Cardiac muscle cell (in vitro differentiated cells and primary cell): ENCODE data around the gene KISS1R. TPM values are rescaled to one million over a fixed set of nuclear protein-coding genes. Genes with fewer than 3 reads are reported as not detected.
"Not testable (repeated sequence)": the region's sequence is repeated elsewhere in the genome, so short reads cannot be mapped to it uniquely, and the experiment has no call there.

Experiments
- DNase-seq, 2 donors: peaks; one replicate each; pipeline versions ENCODE4 v3.0.0 to v3.0.0-alpha.2; 2010 to 2017; ENCODE audit warnings: low read depth in 1 of 2, low spot score in 1 of 2
- H3K27ac ChIP-seq: fragments of 200-600 bp; sonication (generic); 2 replicates; pipeline ENCODE4 v1.5.1; 2016
- H3K27me3 ChIP-seq: fragments of 200-600 bp; sonication (generic); 2 replicates; pipeline ENCODE4 v1.6.0; 2016; ENCODE audit warnings: control low read depth
- H3K36me3 ChIP-seq: fragments of 200-600 bp; sonication (generic); 2 replicates; pipeline ENCODE4 v1.5.1; 2016; ENCODE audit warnings: control low read depth
- H3K4me1 ChIP-seq: fragments of 200-600 bp; sonication (generic); 2 replicates; pipeline ENCODE4 v1.8.1; 2017; ENCODE audit warnings: low read depth, mild to moderate bottlenecking, mixed run types
- H3K4me3 ChIP-seq: fragments of 200-600 bp; sonication (generic); 2 replicates; pipeline ENCODE4 v1.5.1; 2016; ENCODE audit warnings: mild to moderate bottlenecking
- H3K9me3 ChIP-seq: fragments of 200-600 bp; sonication (generic); 2 replicates; pipeline ENCODE4 v1.5.1; 2017; ENCODE audit warnings: low read depth, mild to moderate bottlenecking, control low read depth
- CTCF ChIP-seq: IDR thresholded peaks from 2 replicates; pipeline ENCODE4 v1.5.1; 2012; ENCODE audit warnings: low read depth, mild to moderate bottlenecking, low read length
- polyA plus RNA-seq: library from polyadenylated mRNA; unstranded; fragments of >200 nt; fragmentation: Nextera tagmentation; extraction: Ambion mirVana; gene quantifications from 2 replicates; pipeline ENCODE4 v1.2.1, GENCODE V29; 2016
- total RNA-seq: library from RNA; depleted of rRNA; stranded (reverse); fragments of >200 nt; gene quantifications from 2 replicates; pipeline ENCODE4 v1.2.3, GENCODE V29; 2016

KISS1R gene
- total and polyA plus RNA-seq, 2 experiments from 2014 or later: 1.2 to 3.2 TPM

GRCh38 chr19:890831-891230, 26.3 kb upstream of the KISS1R start:
- no peak overlapping the region for H3K4me3 ChIP-seq
- H3K27me3 ChIP-seq: no peaks in the 10 kb centered on the region
- no peak for TF ChIP-seq CTCF
- no peaks in the 10 kb centered on the region for H3K4me1 ChIP-seq
- H3K27ac ChIP-seq: no peak overlapping the region
- DNase-seq: no peak
- no peaks in the 10 kb centered on the region for H3K36me3 ChIP-seq
- H3K9me3 ChIP-seq: no peaks in the 10 kb centered on the region

- not testable (repeated sequence) for H3K9me3 ChIP-seq, DNase-seq, H3K27me3 ChIP-seq, H3K4me1 ChIP-seq, H3K36me3 ChIP-seq
- H3K27ac ChIP-seq: peak overlapping the region; percentile 23
- peak overlapping the region; percentile 79 for H3K4me3 ChIP-seq
Observed at GRCh38 chr19:891421-892200, 25.5 kb upstream of the KISS1R start.

- DNase-seq: no peak
- Histone ChIP-seq H3K9me3 (no peaks in the 10 kb centered on the region), H3K27me3 (no peaks in the 10 kb centered on the region), H3K27ac (peak overlapping the region; percentile 98), H3K4me1 (no peaks in the 10 kb centered on the region), H3K36me3 (no peaks in the 10 kb centered on the region), H3K4me3 (peak overlapping the region; percentile 79)
- no peak for TF ChIP-seq CTCF
Observed at GRCh38 chr19:892243-892893, 24.8 kb upstream of the KISS1R start.

- H3K4me1 ChIP-seq: no peaks in the 10 kb centered on the region
- peak within 1 kb of the TSS; percentile 98 for H3K27ac ChIP-seq
- no peaks in the 10 kb centered on the region for H3K36me3 ChIP-seq
- no peak for TF ChIP-seq CTCF
- no peaks in the 10 kb centered on the region for H3K27me3 ChIP-seq
- peak within 1 kb of the TSS; percentile 79 for H3K4me3 ChIP-seq
- H3K9me3 ChIP-seq: no peaks in the 10 kb centered on the region
- DNase-seq: peak; percentile 95 to 96
Observed at GRCh38 chr19:892894-893689, 24.0 kb upstream of the KISS1R start, which contains the start of the genes MED16 and RNU6-9. Gene MED16 (minus strand): TSS chr19:893187. CDS start chr19:891131, 2,056 bp downstream. Gene RNU6-9 (plus strand): TSS chr19:893484.

GRCh38 chr19:896434-896833, 20.7 kb upstream of the KISS1R start:
- Histone ChIP-seq H3K27ac (no peak overlapping the region), H3K9me3 (no peaks in the 10 kb centered on the region), H3K27me3 (no peaks in the 10 kb centered on the region), H3K36me3 (no peaks in the 10 kb centered on the region), H3K4me1 (no peaks in the 10 kb centered on the region), H3K4me3 (no peak overlapping the region)
- no peak for TF ChIP-seq CTCF
- DNase-seq: no peak
